NCI-H446 treated with DMSO at 0.1 percent for 48 hours (cell line): ENCODE results near the gene EEIG1.

ENCODE experiments used
- DNase-seq: peaks from one replicate; lab custom pipeline; 2025; lab: John Stamatoyannopoulos, UW

EEIG1 gene

GRCh38 chr9:127941062-127941960, 39.5 kb downstream of the EEIG1 start:
- no peak for DNase-seq

- DNase-seq: no peak
Measured at GRCh38 chr9:127940593-127940992, 40.2 kb downstream of the EEIG1 start.

DNA sequence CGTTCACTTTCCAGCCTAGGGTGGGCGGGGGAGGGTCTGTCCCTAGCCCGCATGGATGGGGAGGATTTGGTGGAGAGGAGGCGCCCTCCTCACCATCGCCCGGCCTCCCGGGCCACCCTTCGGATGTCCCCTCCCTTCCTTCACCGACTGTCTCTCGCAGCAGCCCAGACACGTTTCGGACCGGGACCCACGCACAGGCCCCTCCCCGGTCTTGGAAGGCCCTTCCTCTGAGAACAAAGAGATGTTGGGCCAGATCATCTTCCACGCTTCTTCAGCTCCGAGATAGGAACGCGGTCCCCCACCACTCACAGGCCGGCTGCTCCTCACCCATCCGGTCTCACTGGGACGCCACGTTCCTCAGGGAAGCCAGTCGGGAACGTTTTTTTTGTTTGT, 42.5 kb downstream of the EEIG1 start:
- DNase-seq: no peak

- DNase-seq: peak; percentile 57
Measured at GRCh38 chr9:127937388-127938297, 43.1 kb downstream of the EEIG1 start, which contains the start of gene DPM2. Gene DPM2, minus strand, starts transcription at chr9:127937854. Its CDS starts 34 bp downstream, at chr9:127937820.

DNA sequence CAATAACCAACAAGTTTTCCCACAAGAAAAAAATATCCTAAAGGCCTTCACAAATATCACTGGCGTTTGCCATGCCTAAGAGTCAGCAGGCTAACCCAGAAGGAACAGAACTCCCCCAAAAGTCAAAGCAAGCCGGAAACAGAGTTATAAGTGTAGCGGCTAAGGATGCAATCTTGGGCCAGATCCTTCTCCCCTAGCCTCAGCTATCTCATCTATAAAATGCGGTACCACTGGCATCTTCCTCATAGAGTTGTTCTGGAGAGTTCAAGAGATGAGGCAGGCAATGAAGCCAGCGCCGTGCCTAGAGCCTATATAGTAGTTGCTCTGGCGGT, 43.8 kb downstream of the EEIG1 start:
- no peak for DNase-seq

GRCh38 chr9:127936347-127936852, 44.4 kb downstream of the EEIG1 start:
- no peak for DNase-seq

DNA sequence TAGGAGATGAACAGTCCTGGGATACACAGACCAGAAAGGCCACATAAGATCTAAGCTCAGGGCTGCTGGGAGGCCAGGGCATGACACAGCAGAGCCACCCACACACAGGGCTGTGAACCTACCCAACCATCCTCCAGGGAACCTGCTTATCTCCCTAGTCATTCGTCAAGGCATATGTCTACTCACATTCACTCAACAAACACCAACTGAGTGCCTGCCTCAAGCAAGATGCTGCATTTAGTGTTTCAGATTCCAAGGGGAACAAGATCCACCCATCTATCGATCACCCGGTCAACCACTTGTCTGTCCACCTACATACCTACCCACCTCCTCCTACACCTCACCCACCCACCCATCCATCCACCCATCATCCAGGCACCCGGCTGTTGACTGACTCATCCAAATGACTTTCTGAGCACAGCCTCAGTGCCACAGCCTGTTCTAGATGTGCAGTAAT, 45.0 kb downstream of the EEIG1 start:
- DNase-seq: no peak

DNA sequence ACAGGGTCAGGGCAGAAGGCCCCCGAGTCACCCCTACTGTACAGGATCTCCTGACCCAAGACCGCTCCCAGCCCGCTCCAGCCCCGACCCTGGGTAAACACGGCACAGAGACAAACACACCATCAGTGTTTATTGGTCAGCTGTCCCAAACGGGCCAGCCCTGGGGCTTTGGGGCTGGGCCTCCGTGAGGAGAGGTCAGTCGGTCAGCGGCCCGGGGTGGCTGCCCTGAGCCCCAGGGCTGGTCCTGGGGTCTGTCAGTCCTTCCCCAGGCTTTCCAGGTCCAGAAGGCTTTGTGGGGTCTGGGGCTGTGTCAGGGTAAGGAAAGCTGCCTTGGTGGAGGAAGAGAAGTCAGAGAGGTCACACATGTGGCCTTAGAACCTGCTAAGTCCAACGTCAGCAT, 45.8 kb downstream of the EEIG1 start:
- DNase-seq: no peak

GRCh38 chr9:127934248-127934647, 46.5 kb downstream of the EEIG1 start:
- no peak for DNase-seq

- DNase-seq: no peak
Measured at GRCh38 chr9:127931092-127931881, 49.5 kb downstream of the EEIG1 start.
